ENCODE measurements around the gene GLT8D2. TPM values are rescaled to one million over a fixed set of nuclear protein-coding genes. Genes with fewer than 3 reads are reported as not detected.

Gene GLT8D2
- total RNA-seq, 5 donors from 2014 or later (not counting 1 experiment from before 2014, with no cell fraction given), result 0.29 TPM; not detected in 4

GRCh38 chr12:103944964-103945363 is 105.0 kb downstream of the GLT8D2 start:
- Mint-ChIP-seq H3K9me3 (no peaks in the 10 kb centered on the region), H3K36me3 (peaks cover 72% of the 10 kb centered on the region), H3K4me3 (no peak overlapping the region), H3K27me3 (no peaks in the 10 kb centered on the region), H3K27ac (no peak overlapping the region), H3K4me1 (peaks cover 13 to 23% (median 20%) of the 10 kb centered on the region in 3 donors)
- Histone ChIP-seq H3K4me1 (ENCODE audit: control insufficient read depth in 1 of 2, extremely low read depth in 1 of 2, insufficient read depth in 2 of 2, low read length in 2 of 2) (no peaks in the 10 kb centered on the region), H3K27ac (ENCODE audit: low read length) (no peak overlapping the region), H3K36me3 (ENCODE audit: control insufficient read depth in 2 of 2, extremely low read depth in 1 of 2, insufficient read depth in 1 of 2, low read length in 1 of 2) (peaks cover 7 to 98% of the 10 kb centered on the region in 2 donors), H3K4me3 (ENCODE audit: control insufficient read depth in 1 of 2, extremely low read depth in 1 of 2, low read length in 1 of 2) (no peak overlapping the region), H3K9me3 (no peaks in the 10 kb centered on the region), H3K27me3 (replicated peaks in 1 of 2; ENCODE audit: control insufficient read depth in 2 of 2, extremely low read depth in 1 of 2, insufficient read depth in 2 of 2, low read length in 1 of 2) (no peaks in the 10 kb centered on the region)
- no peak for DNase-seq
- ChIA-PET POLR2A (no interaction called here), CTCF (no interaction called here)
- no peak for ATAC-seq (replicated peaks in 1 of 4)
- WGBS (ENCODE audit: insufficient coverage), result 44% methylated on average over 1 of the region's 3 CpGs

Other genes with a start within 250 kb of the GLT8D2 start
- gene NT5DC3, start 209.0 kb downstream of the GLT8D2 start, total RNA-seq, result 1 to 10 TPM; 4.2 to 7.4 (median 6.3) TPM
- 100 to 1,000 TPM; 240 to 310 (median 290) TPM for gene HSP90B1, start 119.8 kb downstream of the GLT8D2 start, total RNA-seq
- gene TDG, start 84.3 kb downstream of the GLT8D2 start, total RNA-seq, result 10 to 100 TPM; 25.0 to 32.4 (median 30.0) TPM
- 10 to 100 TPM; 13.9 to 16.9 (median 14.9) TPM for gene HCFC2, start 14.3 kb upstream of the GLT8D2 start, total RNA-seq
- 10 to 100 TPM; 15.6 to 23.7 (median 22.3) TPM for gene NFYB, start 88.0 kb upstream of the GLT8D2 start, total RNA-seq
- gene TXNRD1, start 165.6 kb upstream of the GLT8D2 start, total RNA-seq, result 10 to 100 TPM; 33.1 to 91.7 (median 68.9) TPM